ENCODE results near the gene TMEM95.
A peak's percentile ranks its signal among the peaks of the same experiment; 100 is the strongest.
"Not testable (repeated sequence)": the region's sequence is repeated elsewhere in the genome, so short reads cannot be mapped to it uniquely, and the experiment has no call there.

TMEM95 gene

GRCh38 chr17:7324438-7324779 is 30.5 kb upstream of the TMEM95 start:
- DNase-seq: no peak

DNA sequence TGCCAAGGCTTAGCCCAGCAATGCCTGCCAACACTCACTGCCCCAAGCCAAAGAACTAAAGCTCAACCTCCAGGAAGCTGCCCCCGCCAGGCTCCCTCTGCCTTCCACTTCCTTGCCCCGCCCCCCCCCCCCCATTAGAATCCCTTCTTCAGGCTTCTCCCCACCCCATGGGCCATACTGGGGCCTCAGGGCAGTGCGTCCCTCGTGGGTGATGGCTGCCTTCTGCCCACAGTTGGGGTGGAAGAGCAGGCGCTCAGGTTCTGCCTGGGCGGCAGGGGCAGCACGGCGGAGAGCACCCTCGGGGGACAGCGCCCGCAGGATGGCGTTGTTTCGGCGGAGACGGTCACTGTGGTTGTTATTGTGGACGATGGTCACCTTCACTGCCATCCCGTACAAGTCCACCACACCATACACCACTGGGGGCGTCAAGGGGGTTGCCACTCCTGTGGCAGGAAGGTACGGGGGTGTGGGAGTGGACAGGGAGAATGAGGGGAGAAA is 29.9 kb upstream of the TMEM95 start:
- DNase-seq: no peak

DNA sequence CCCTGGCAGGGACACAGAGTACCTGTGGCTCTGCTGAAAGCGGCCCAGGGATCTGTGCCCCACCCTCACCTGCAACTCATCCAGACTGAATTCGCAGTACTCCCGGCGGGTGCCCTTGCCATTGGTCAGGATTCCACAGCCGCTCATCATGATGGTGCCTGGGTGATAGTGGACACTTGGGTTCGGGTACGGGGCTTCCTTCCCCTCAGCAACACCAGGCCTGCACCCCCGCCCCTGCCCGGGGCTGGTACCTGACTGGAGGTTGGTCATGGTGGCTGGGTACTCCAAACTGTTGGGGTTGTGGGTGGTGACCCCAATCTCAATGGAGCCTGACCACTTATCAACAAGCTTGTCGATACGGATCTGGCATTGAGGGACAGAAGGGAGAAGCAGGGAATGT is 28.8 kb upstream of the TMEM95 start:
- no peak for DNase-seq

DNA sequence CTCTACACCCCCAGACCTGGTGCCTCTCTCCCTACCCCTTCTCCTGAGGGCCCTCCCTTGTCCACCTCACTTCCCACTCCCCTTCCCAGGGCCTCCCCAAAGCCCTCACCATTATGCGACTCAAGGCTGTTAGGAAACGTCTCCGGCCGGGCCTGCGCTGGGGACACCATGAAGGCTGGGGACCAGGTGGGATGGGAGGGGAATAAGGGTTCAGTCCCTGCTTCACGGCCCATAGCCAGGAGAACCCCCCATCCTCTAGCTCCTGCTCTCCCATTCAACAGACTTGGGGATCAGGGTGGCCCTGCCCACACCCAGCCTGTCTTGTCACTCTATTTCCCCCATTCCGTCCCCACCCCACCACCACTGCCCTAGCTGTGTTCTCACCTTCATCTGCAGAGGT is 27.9 kb upstream of the TMEM95 start:
- DNase-seq: no peak

DNA sequence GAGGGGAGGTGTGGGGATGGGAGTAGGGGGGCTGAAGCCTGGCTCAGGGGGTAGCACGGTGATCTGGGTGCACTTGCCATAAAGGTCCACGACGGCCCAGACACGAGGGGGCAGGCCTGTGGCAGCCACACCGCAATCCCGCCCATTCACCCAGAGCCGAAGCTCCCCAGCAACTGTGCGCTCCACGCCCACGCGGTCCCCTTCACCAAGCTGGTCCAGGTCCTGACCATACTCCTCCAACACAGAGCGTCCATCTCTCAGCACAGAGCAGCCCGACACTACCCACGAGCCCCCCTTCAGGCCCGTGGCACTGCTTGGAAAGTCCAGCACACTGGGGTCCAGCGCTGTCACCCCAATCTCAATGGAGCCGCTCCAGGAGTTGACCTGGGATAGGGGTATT is 27.5 kb upstream of the TMEM95 start:
- DNase-seq: no peak

DNA sequence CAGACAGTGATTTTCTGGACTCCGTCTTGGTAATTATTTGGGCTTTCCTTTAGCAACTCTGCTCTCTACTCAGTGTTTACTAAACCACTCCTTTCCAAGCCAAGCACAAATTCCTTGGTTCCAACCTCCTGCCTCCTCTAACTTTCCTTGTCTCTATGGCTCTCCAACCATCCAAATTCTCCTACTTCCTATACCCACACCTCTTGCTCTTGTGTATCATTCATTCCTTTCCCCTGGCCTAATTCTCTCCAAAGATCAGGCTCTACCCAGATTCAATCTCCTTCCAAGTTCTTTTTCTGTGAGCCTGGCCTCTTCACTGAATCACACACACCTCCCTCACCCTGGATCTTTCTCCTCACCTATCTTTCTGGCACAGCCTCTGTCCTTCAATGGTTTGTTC is 26.9 kb upstream of the TMEM95 start:
- no peak for DNase-seq

DNA sequence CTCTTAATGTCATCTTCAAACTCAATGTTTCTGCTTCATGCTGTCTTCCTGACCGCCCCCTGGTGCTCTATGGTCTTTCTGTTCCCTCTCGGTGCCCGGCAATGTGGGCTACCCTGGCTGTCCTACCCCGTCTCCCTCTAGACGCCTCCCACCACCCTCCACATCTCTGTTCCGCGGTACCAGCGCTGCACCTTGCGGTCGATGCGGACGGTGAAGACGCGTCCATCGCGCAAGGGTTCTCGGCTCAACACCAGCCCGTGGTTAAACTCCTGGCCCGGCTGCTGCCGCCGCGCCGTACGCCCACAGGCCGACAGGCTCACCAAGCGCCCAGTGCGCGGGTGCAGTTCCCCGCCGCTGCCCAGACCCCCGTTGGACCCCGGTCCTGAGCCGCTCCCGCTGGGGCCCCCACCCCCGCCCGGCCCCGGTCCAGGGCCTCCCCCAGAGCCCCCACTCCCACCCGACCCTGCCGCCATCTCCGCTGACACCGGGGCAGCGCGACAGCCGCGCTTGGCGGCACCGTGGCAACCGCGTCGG is 26.0 kb upstream of the TMEM95 start, which contains the start of gene NEURL4:
NEURL4 (minus strand) TSS at position 496 of the 534 bp plus-strand sequence; CDS start at position 473, 23 bp downstream.
- DNase-seq: peak in 1 of 2 donors; percentile 25

- peak; percentile 91 to 94 for DNase-seq
Observed at GRCh38 chr17:7329374-7329996, 25.5 kb upstream of the TMEM95 start.

DNA sequence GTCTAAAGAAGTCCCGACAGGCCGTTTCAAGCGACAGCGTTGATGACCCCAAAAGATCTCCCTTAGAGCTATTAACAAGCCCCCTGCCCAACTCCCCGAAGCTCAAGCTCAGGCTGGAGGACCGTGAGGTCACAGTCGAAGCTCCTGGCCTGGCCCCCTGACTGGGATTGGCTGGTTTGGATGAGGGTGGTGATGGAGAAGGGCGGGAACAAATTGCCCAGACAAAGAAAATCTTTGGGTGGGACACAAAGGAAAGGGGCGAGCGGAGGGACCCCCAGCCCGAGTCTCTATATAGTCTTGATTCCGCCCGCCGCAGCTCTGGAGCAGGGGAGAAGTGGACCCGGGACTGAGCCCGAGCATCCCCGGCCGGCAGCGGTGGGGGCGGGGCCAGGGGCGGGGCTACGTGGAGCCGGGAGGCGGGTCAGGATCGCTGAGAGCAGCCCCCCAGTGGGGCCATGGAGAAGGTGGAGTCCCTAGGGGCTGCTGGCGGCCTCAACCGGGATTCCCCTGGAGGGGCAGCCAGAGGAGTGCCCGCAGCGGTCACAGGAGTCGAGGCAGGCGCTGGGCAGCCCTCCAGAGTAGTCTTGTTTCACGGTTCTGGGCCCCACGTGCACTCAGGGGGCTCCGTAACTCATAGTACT is 24.8 kb upstream of the TMEM95 start:
- DNase-seq: peak; percentile 68 to 80

GRCh38 chr17:7330638-7331015 is 24.3 kb upstream of the TMEM95 start:
- no peak for DNase-seq

GRCh38 chr17:7332111-7332510 is 22.8 kb upstream of the TMEM95 start:
- no peak for DNase-seq

- DNase-seq: not testable (repeated sequence)
Observed at GRCh38 chr17:7332600-7333069, 22.3 kb upstream of the TMEM95 start.

DNA sequence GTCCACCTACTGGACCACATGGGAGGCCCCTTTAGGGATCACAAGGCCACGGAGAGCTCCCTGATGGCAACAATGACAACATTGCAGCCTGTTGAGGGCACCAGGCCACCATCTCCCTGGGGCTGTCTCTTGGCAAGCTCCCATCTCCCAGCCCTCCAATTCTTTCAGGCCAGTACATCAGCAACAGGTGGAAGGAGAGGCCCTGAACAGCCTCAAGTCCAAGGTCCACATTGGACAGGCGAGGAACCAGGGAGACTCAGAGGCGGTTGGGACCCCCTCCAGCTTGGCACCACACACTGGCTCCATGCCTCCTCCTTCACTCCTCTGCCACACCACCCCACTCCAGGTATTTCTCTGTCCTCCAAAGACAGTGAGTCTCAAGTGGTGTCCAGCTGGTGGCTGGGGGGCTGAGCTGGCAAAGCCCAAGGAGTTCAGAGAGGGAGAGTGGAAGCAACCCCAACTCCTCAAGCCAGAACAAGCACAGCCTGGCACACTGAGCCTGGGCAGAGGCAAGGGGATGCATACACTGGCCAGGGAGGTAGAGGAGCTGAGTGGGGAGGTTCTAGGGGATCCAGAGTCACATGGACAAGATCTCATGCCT is 19.9 kb upstream of the TMEM95 start:
- DNase-seq: no peak

DNA sequence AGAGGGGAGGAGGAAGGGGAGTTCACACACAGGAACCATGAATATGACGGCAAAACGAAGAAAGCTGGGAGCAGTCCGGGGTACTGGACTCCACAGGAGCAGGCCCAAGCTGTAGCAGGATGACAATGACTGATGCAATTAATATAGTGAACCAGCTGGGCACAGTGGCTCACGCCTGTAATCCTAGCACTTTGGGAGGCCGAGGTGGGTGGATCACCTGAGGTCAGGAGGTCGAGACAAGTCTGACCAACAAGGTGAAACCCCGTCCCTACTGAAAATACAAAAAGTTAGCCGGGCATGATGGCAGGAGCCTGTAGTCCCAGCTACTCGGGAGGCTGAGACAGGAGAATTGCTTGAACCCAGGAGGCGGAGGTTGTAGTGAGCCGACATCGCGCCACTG is 19.2 kb upstream of the TMEM95 start:
- DNase-seq: not testable (repeated sequence)

- peak; percentile 77 to 81 for DNase-seq
Observed at GRCh38 chr17:7336240-7337175, 18.4 kb upstream of the TMEM95 start, which contains the start of gene ACAP1. Gene ACAP1 (plus strand): TSS chr17:7336529. CDS start chr17:7336735, 206 bp downstream.

DNA sequence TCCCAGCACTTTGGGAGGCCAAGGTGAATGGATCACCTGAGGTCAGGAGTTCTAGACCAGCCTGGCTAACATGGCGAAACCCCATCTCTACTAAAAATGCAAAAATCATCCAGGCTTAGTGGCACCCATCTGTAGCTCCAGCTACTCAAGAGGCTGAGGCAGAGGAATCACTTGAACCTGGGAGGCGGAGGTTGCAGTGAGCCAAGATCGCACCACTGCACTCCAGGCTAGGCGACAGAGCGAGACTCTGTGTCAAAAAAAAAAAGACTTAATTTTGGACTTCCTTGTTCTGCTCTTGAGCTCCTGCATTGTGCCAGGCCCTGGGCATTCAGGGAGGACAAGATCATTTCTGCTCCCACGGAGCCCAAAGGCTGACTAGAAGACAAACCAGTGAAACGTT is 17.4 kb upstream of the TMEM95 start:
- not testable (repeated sequence) for DNase-seq

GRCh38 chr17:7340179-7340578 is 14.8 kb upstream of the TMEM95 start:
- no peak for DNase-seq

GRCh38 chr17:7341842-7342241 is 13.1 kb upstream of the TMEM95 start:
- no peak for DNase-seq

GRCh38 chr17:7343250-7343649 is 11.7 kb upstream of the TMEM95 start:
- no peak for DNase-seq

- no peak for DNase-seq
Observed at GRCh38 chr17:7346761-7347614, 8.0 kb upstream of the TMEM95 start.

DNA sequence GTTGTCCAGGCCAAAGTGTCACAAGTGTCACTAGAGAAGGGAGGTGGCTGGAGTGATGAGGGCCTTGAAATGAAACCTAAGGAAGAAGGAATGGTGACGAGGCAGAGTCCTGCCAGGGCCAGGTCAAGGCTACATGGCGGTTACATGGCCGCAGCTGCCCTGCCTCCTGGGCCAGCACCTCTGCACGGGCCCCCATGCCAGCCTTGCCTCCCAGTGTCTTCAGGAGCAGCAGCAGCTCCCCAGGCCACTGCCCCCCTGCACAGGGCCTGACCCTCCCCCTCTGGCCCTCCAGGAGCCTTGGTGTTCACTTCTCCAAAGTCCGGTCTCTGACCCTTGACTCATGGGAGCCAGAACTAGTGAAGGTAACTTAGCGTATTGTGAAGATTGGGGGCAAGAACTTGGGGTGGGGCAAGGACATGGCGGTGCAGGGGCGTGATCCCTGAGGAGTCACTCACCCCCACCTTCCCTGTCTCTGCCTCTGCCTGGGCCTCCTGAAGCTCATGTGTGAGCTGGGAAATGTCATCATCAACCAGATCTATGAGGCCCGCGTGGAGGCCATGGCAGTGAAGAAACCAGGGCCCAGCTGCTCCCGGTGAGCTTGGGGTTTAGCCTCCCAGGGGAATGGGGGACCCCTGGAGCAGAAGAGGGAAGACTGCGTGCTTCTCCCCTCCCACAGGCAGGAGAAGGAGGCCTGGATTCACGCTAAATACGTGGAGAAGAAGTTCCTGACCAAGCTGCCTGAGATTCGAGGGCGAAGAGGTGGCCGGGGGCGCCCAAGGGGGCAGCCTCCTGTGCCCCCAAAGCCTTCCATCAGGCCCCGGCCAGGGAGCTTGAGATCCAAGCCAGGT is 7.1 kb upstream of the TMEM95 start:
- no peak for DNase-seq
